SK-N-SH treated with all-trans-retinoic acid at 6 μM for 48 hours (cell line): ENCODE data around the gene HS3ST5.

Source experiments
- BACH2 ChIP-seq: fragments of 250-450 bp; sonication (Bioruptor Pico); IDR thresholded peaks from 2 replicates; pipeline ENCODE4 v1.9.0; 2021; ENCODE audit warnings: mild to moderate bottlenecking, borderline replicate concordance
- GLIS3 ChIP-seq: fragments of 250-450 bp; sonication (Bioruptor Pico); IDR thresholded peaks from 2 replicates; pipeline ENCODE4 v1.5.0; 2020; ENCODE audit warnings: mild to moderate bottlenecking, moderate library complexity
- ISL1 ChIP-seq: fragments of 250-450 bp; sonication (Bioruptor Pico); IDR thresholded peaks from 2 replicates; pipeline ENCODE4 v2.1.2; 2022; ENCODE audit warnings: mild to moderate bottlenecking, moderate library complexity
- OSR1 ChIP-seq: fragments of 250-450 bp; sonication (Bioruptor Pico); IDR thresholded peaks from 2 replicates; pipeline ENCODE4 v1.8.0; 2022; ENCODE audit warnings: moderate library complexity, mild to moderate bottlenecking, inconsistent platforms
- SNAI2 ChIP-seq: fragments of 250-450 bp; sonication (Bioruptor Pico); IDR thresholded peaks from 2 replicates; pipeline ENCODE4 v1.5.0; 2020; ENCODE audit warnings: mild to moderate bottlenecking, moderate library complexity
- TCF4 ChIP-seq: fragments of 250-450 bp; sonication (Bioruptor Pico); IDR thresholded peaks from 2 replicates; pipeline ENCODE4 v1.8.0; 2021; ENCODE audit warnings: mild to moderate bottlenecking, moderate library complexity, borderline replicate concordance
- TOX ChIP-seq: fragments of 250-450 bp; sonication (Bioruptor Pico); IDR thresholded peaks from 2 replicates; pipeline ENCODE4 v1.8.0; 2021; ENCODE audit warnings: mild to moderate bottlenecking, moderate library complexity, borderline replicate concordance
- ZFP30 ChIP-seq: fragments of 450-650 bp; formaldehyde crosslinking; IDR thresholded peaks from 2 replicates; pipeline ENCODE4 v1.5.0; 2022; ENCODE audit warnings: mild to moderate bottlenecking, moderate library complexity
- ZNF565 ChIP-seq: fragments of 450-650 bp; formaldehyde crosslinking; conservative IDR thresholded peaks from 2 replicates; pipeline ENCODE4 v1.5.0; 2020; ENCODE audit warnings: low read depth, mild to moderate bottlenecking, moderate library complexity
- ZNF70 ChIP-seq: fragments of 450-650 bp; formaldehyde crosslinking; IDR thresholded peaks from 2 replicates; pipeline ENCODE4 v1.5.0; 2020; ENCODE audit warnings: mild to moderate bottlenecking, moderate library complexity
- ZNF8 ChIP-seq: fragments of 450-650 bp; formaldehyde crosslinking; IDR thresholded peaks from 2 replicates; pipeline ENCODE4 v1.5.0; 2020; ENCODE audit warnings: mild to moderate bottlenecking, moderate library complexity
- TF ChIP-seq, protein P1 (sequence below): fragments of 250-450 bp; sonication (Bioruptor Pico); IDR thresholded peaks from 2 replicates; pipeline ENCODE4 v1.5.1; 2020; ENCODE audit warnings: low read depth, mild to moderate bottlenecking, moderate library complexity
- TF ChIP-seq, protein P2 (sequence below): fragments of 250-450 bp; sonication (Bioruptor Pico); IDR thresholded peaks from 2 replicates; pipeline ENCODE4 v1.8.0; 2020; ENCODE audit warnings: mild to moderate bottlenecking, moderate library complexity, borderline replicate concordance
- TF ChIP-seq, protein P3 (sequence below): fragments of 250-450 bp; sonication (Bioruptor Pico); IDR thresholded peaks from 2 replicates; pipeline ENCODE4 v1.5.1; 2021; ENCODE audit warnings: mild to moderate bottlenecking, moderate library complexity

DNA sequence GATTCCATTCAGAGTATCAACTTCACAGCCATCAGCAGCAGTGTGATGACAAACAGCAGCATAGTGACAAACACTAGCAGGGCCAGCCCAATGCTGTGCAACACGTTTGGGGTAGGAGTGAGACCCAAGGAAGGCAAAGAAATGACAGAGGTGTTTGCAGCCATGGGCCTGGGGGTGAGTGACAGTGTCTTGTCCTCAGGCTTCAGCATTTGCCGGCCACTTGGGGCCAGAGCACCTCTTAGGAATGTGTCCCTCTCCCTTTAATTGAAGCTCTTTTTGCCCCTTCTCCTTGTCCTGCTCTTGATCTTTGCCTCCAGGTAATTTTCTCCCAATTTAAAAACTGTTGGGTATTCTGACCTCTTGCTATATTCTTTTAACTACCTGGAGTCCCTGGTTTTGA, 84.4 kb downstream of the HS3ST5 start:
- TF ChIP-seq, protein P1, sequence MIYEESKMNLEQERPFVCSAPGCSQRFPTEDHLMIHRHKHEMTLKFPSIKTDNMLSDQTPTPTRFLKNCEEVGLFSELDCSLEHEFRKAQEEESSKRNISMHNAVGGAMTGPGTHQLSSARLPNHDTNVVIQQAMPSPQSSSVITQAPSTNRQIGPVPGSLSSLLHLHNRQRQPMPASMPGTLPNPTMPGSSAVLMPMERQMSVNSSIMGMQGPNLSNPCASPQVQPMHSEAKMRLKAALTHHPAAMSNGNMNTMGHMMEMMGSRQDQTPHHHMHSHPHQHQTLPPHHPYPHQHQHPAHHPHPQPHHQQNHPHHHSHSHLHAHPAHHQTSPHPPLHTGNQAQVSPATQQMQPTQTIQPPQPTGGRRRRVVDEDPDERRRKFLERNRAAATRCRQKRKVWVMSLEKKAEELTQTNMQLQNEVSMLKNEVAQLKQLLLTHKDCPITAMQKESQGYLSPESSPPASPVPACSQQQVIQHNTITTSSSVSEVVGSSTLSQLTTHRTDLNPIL (CRISPR knock-in tag), result no peak
- TF ChIP-seq ISL1 (CRISPR knock-in tag), result no peak
- TF ChIP-seq OSR1 (CRISPR knock-in tag), result no peak
- no peak for TF ChIP-seq TCF4 (CRISPR knock-in tag)
- TF ChIP-seq, protein P2, sequence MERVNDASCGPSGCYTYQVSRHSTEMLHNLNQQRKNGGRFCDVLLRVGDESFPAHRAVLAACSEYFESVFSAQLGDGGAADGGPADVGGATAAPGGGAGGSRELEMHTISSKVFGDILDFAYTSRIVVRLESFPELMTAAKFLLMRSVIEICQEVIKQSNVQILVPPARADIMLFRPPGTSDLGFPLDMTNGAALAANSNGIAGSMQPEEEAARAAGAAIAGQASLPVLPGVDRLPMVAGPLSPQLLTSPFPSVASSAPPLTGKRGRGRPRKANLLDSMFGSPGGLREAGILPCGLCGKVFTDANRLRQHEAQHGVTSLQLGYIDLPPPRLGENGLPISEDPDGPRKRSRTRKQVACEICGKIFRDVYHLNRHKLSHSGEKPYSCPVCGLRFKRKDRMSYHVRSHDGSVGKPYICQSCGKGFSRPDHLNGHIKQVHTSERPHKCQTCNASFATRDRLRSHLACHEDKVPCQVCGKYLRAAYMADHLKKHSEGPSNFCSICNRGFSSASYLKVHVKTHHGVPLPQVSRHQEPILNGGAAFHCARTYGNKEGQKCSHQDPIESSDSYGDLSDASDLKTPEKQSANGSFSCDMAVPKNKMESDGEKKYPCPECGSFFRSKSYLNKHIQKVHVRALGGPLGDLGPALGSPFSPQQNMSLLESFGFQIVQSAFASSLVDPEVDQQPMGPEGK, result no peak
- no peak for TF ChIP-seq ZNF70 (CRISPR knock-in tag)
- TF ChIP-seq BACH2 (CRISPR knock-in tag), result no peak
- TF ChIP-seq ZFP30 (CRISPR knock-in tag), result no peak
- TF ChIP-seq SNAI2 (CRISPR knock-in tag), result no peak
- TF ChIP-seq ZNF565 (CRISPR knock-in tag), result no peak
- no peak for TF ChIP-seq ZNF8 (CRISPR knock-in tag)
- TF ChIP-seq GLIS3 (CRISPR knock-in tag), result no peak
- TF ChIP-seq TOX, result no peak
- TF ChIP-seq, protein P3, sequence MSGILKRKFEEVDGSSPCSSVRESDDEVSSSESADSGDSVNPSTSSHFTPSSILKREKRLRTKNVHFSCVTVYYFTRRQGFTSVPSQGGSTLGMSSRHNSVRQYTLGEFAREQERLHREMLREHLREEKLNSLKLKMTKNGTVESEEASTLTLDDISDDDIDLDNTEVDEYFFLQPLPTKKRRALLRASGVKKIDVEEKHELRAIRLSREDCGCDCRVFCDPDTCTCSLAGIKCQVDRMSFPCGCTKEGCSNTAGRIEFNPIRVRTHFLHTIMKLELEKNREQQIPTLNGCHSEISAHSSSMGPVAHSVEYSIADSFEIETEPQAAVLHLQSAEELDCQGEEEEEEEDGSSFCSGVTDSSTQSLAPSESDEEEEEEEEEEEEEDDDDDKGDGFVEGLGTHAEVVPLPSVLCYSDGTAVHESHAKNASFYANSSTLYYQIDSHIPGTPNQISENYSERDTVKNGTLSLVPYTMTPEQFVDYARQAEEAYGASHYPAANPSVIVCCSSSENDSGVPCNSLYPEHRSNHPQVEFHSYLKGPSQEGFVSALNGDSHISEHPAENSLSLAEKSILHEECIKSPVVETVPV (CRISPR knock-in tag), result no peak
